ENCODE results near the gene MAMLD1.

DNA sequence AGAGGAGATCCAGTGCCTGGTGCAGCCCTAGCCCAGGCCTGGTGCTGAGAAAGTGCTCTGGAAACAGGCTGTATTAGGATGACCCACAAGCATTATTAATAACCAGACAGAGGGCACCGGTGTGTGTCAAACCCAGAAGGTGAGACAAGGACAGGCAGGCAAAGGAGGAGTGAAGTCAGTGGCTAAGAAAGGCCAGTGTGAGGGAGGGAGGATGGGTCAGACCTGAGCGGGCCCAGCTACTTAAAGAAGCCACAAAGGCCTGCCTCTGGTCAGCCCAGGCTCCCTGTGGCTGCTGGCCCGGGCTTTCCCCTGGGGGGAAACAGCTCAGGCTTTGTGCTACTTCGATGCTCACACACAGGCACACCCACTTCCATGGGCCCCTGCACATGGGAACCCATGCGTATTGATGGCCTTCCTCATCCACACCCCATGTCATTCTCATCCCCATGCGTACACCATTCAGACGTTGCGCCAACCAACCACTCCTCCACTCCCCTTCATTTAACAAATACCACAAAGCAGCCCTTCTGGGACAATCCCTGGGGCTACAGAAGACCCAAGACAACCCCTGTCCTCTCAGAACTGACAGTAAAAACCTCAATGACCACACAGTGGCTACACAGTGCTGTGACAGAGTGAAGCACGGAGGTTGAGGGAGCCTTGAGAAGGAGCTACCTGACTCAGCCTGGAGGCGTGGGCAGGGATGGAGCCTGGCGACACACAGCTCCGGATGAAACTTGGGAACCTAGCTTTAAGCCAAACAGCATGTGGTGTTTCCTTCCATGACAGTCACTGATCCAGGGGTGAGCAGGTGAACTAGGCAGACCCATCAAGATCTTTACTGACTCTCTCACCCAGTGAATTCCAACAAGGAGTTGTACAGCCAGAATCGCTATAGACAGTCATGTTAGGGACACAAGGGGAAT is 180.4 kb downstream of the MAMLD1 start:
- TF ChIP-seq, protein P1, sequence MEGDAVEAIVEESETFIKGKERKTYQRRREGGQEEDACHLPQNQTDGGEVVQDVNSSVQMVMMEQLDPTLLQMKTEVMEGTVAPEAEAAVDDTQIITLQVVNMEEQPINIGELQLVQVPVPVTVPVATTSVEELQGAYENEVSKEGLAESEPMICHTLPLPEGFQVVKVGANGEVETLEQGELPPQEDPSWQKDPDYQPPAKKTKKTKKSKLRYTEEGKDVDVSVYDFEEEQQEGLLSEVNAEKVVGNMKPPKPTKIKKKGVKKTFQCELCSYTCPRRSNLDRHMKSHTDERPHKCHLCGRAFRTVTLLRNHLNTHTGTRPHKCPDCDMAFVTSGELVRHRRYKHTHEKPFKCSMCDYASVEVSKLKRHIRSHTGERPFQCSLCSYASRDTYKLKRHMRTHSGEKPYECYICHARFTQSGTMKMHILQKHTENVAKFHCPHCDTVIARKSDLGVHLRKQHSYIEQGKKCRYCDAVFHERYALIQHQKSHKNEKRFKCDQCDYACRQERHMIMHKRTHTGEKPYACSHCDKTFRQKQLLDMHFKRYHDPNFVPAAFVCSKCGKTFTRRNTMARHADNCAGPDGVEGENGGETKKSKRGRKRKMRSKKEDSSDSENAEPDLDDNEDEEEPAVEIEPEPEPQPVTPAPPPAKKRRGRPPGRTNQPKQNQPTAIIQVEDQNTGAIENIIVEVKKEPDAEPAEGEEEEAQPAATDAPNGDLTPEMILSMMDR (IDR thresholded peaks at IDR 0.05) = no peak
- no peak for TF ChIP-seq POLR2A (IDR thresholded peaks at IDR 0.05)

All from body of pancreas (tissue), 4 donors.